HFFc6 (cell line): Measurements from ENCODE around the gene TBL3. TPM values are rescaled to one million over a fixed set of nuclear protein-coding genes. Genes with fewer than 3 reads are reported as not detected.

Experiments used
- DNase-seq: peaks from one replicate; pipeline ENCODE4 v3.0.0-alpha.2; 2018
- H3K27ac Mint-ChIP-seq: 2 replicates; pipeline ENCODE4 v1.8.0; 2020; ENCODE audit warnings: mild to moderate bottlenecking, mixed read lengths
- H3K27me3 Mint-ChIP-seq: 2 replicates; pipeline ENCODE4 v1.8.0; 2021; ENCODE audit warnings: mild to moderate bottlenecking, moderate library complexity, mixed read lengths; ENCODE audit not compliant: insufficient read depth
- H3K36me3 Mint-ChIP-seq: 2 replicates; pipeline ENCODE4 v1.8.0; 2021; ENCODE audit warnings: low read depth, mixed read lengths
- H3K4me1 Mint-ChIP-seq: 2 replicates; pipeline ENCODE4 v1.8.0; 2020; ENCODE audit warnings: low read depth, mixed read lengths
- H3K4me3 Mint-ChIP-seq: 2 replicates; pipeline ENCODE4 v1.8.0; 2020; ENCODE audit warnings: mild to moderate bottlenecking, moderate library complexity, mixed read lengths
- H3K9me3 Mint-ChIP-seq: 2 replicates; pipeline ENCODE4 v1.8.0; 2020; ENCODE audit warnings: mild to moderate bottlenecking, mixed read lengths
- long read RNA-seq: library from polyadenylated mRNA; unstranded; transcript quantifications from one replicate; pipeline ENCODE4 v2.0.0, GENCODE V29; 2019
- total RNA-seq, 6 experiments: library from RNA; stranded (reverse); fragmentation: NEBNext Ultra II Directional; extraction: Animal tissue kit (Norgen Biotek cat#: 25700); gene quantifications; 2 replicates in 1 of 6; 3 replicates in 5 of 6; pipeline ENCODE4 v1.2.3, GENCODE V29; 2021
- TF ChIP-seq, protein P1 (sequence below): fragments of 200-600 bp; sonication (generic); IDR thresholded peaks from 2 replicates; pipeline ENCODE4 v1.5.0; 2021; ENCODE audit warnings: antibody characterized with exemption, mild to moderate bottlenecking

Gene TBL3
- 10 to 100 TPM; 42.4 to 47.3 (median 44.1) TPM for total RNA-seq
- long read RNA-seq, full-length matches to known transcripts, result 62 of 72 reads
- long read RNA-seq, partial matches to known transcripts, result 6 of 72 reads
- long read RNA-seq, other reads (novel, unspliced or antisense), result 4 of 72 reads

DNA sequence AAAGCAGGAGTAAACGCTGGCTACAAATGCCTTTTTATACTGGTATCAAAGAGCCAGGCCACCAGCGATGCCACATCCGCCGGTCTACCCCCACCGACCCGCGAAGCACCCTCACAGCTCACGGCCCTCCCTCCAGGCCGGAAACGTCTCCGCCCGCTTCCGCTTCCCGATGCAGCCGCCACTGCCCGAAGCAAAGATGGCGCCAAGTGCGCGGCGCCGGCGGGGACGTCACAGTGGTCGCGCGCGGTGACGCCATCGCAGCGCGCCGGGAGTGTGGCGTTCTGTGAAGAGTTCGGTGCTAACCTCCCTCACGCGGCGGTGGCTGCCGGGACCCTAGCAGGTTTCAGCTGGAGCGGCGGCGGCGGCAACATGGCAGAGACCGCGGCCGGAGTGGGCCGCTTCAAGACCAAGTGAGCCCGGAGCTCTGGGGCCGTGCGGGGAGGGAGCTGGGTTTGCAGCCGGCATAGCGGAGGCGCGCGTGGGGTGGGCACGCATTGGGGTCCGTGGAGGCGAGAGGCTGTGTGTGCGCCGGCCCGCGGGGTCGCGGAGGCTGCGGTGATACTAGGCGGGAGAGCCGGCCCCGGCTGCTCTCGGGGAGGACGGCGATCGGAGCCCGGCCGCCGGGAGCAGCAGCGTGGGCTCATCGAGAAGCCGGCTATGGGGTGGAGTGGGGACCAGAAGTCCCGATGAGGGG is at the start of gene TBL3:
TSS of gene TBL3 (plus strand) at position 258 of the 694 bp plus-strand sequence. CDS start at position 370, 112 bp downstream.
- DNase-seq, result peak; percentile 92
- Mint-ChIP-seq H3K4me3 (peak within 1 kb of the TSS; percentile 97), H3K27ac (peak within 1 kb of the TSS; percentile 97), H3K27me3 (no peaks in the 10 kb centered on the region; the same call in 1 of the 2 replicates), H3K9me3 (no peaks in the 10 kb centered on the region), H3K4me1 (peaks cover 16% of the 10 kb centered on the region), H3K36me3 (peaks cover 7% of the 10 kb centered on the region)
- TF ChIP-seq, protein P1, sequence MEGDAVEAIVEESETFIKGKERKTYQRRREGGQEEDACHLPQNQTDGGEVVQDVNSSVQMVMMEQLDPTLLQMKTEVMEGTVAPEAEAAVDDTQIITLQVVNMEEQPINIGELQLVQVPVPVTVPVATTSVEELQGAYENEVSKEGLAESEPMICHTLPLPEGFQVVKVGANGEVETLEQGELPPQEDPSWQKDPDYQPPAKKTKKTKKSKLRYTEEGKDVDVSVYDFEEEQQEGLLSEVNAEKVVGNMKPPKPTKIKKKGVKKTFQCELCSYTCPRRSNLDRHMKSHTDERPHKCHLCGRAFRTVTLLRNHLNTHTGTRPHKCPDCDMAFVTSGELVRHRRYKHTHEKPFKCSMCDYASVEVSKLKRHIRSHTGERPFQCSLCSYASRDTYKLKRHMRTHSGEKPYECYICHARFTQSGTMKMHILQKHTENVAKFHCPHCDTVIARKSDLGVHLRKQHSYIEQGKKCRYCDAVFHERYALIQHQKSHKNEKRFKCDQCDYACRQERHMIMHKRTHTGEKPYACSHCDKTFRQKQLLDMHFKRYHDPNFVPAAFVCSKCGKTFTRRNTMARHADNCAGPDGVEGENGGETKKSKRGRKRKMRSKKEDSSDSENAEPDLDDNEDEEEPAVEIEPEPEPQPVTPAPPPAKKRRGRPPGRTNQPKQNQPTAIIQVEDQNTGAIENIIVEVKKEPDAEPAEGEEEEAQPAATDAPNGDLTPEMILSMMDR, result no peak

DNA sequence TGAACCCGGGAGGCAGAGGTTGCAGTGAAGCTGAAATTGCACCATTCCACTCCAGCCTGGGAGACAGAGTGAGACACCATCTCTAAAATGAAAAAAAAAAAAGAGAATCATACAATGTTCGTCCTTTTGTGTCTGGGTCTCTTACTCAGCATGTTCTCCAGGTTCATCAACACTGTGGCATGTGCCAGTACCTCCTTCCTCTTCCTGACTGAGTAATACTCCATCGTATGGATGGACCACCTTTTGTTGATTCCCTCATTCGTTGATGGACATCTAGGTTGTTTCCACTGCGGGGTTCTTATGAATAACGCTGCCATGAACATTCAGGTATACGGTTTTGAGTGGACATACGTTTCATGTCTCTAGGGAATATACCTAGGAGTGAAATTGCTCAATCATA is 49.5 kb upstream of the TBL3 start:
- Mint-ChIP-seq H3K9me3 (no peaks in the 10 kb centered on the region), H3K4me3 (no peak overlapping the region), H3K27ac (no peak overlapping the region), H3K4me1 (no peaks in the 10 kb centered on the region), H3K27me3 (peaks cover 46% of the 10 kb centered on the region), H3K36me3 (0 out of 2 replicates have a peak, but pooled peaks cover 5% of the 10 kb centered on the region)
- TF ChIP-seq, protein P1, result no peak
- DNase-seq, result no peak

DNA sequence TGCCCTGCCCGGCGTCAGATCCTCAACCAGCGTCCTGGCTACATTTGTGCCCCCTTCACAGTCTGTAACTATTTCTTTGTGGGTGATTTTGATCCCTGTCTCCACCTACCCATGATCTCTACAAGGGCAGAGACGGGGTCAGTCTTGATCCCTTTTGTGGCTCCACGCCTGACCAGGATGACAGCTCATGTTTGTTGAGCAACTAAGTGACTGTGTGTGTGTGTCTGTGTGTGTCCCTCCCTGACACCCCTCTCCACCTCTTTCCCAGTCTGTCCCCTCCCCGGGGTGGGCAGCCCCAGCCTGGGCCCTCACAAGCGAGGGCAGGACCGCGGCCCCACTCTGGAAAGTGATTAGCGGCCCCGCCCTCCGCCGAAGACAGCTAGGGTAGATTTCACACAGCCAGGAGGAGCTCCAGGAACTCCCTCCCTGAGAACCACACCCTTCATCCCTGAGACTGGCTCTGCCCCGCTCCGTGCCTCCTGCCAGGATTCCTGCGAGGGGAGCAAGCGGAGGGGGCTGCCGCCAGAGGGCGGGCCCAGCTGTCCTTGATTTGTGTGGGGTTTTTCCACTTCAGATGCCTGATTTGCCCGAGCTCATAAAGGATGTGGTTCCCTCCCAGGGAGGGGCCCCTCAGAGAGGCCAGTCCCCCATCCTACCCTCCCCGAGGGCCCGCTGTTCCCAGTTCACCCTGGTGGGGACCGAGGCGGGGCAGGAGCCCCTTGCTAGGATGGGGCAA is 48.4 kb upstream of the TBL3 start:
- H3K27ac Mint-ChIP-seq, result no peak overlapping the region
- H3K27me3 Mint-ChIP-seq, result peaks cover 48% of the 10 kb centered on the region
- H3K9me3 Mint-ChIP-seq, result no peaks in the 10 kb centered on the region
- DNase-seq, result no peak
- no peaks in the 10 kb centered on the region for H3K4me1 Mint-ChIP-seq
- H3K4me3 Mint-ChIP-seq, result no peak overlapping the region
- H3K36me3 Mint-ChIP-seq, result 0 out of 2 replicates have a peak, but pooled peaks cover 5% of the 10 kb centered on the region
- TF ChIP-seq, protein P1, result peak; percentile 56

DNA sequence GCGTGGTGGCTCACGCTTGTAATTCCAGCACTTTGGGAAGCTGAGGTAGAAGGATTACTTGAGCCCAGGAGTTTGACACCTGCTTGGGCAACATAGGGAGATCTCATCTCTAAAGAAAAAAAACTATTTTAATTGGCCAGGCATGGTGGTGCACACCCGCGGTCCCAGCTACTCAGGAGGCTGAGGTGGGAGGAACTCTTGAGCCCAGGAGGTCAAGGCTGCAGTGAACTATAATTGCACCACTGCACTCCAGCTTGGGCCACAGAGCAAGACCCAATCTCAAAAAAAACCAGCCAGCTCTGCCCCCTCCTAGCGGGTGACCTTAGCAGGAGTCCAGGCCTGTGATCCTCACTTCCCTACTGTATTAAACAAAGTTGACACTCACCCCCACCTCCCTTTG is 47.8 kb upstream of the TBL3 start:
- H3K36me3 Mint-ChIP-seq, result 0 out of 2 replicates have a peak, but pooled peaks cover 5% of the 10 kb centered on the region
- no peaks in the 10 kb centered on the region for H3K9me3 Mint-ChIP-seq
- peaks cover 45% of the 10 kb centered on the region for H3K27me3 Mint-ChIP-seq
- no peak for DNase-seq
- 0 out of 2 replicates have a peak, but pooled peaks cover 3% of the 10 kb centered on the region for H3K4me1 Mint-ChIP-seq
- no peak overlapping the region for H3K27ac Mint-ChIP-seq
- no peak overlapping the region for H3K4me3 Mint-ChIP-seq
- TF ChIP-seq, protein P1, result no peak

DNA sequence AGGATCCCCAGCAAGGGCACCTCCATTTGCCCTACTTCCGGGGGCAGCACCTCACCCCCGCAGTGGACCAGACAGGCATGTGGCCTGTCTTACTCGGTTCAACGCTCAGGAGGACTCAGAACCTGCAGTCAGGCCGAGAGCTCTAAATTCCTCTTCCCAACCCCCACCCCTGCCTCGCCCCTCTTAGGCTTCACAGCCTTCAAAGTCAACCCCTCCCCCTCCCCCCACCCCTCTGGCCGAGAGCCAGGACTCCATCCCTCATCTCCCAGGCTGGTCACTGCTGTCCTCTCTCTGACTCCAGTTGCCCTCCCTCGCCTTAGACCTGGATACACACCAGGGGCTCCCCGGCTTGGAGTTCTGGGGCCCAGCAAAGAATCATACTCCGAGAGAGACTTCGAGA is 45.6 kb upstream of the TBL3 start:
- H3K9me3 Mint-ChIP-seq, result no peaks in the 10 kb centered on the region
- H3K27ac Mint-ChIP-seq, result no peak overlapping the region
- no peak for DNase-seq
- TF ChIP-seq, protein P1, result no peak
- peaks cover 38% of the 10 kb centered on the region for H3K27me3 Mint-ChIP-seq
- 0 out of 2 replicates have a peak, but pooled peaks cover 5% of the 10 kb centered on the region for H3K36me3 Mint-ChIP-seq
- no peak overlapping the region for H3K4me3 Mint-ChIP-seq
- H3K4me1 Mint-ChIP-seq, result 0 out of 2 replicates have a peak, but pooled peaks cover 5% of the 10 kb centered on the region
